ENCODE measurements around the gene MALAT1. TPM values are rescaled to one million over a fixed set of nuclear protein-coding genes. Genes with fewer than 3 reads are reported as not detected.
A peak's percentile ranks its signal among the peaks of the same experiment; 100 is the strongest.

The MALAT1 gene
- total and polyA plus RNA-seq, 2 of the 8 experiments (the other 6 are each of a cell fraction or from before 2014, with no cell fraction given) = 115 to 984 TPM

DNA sequence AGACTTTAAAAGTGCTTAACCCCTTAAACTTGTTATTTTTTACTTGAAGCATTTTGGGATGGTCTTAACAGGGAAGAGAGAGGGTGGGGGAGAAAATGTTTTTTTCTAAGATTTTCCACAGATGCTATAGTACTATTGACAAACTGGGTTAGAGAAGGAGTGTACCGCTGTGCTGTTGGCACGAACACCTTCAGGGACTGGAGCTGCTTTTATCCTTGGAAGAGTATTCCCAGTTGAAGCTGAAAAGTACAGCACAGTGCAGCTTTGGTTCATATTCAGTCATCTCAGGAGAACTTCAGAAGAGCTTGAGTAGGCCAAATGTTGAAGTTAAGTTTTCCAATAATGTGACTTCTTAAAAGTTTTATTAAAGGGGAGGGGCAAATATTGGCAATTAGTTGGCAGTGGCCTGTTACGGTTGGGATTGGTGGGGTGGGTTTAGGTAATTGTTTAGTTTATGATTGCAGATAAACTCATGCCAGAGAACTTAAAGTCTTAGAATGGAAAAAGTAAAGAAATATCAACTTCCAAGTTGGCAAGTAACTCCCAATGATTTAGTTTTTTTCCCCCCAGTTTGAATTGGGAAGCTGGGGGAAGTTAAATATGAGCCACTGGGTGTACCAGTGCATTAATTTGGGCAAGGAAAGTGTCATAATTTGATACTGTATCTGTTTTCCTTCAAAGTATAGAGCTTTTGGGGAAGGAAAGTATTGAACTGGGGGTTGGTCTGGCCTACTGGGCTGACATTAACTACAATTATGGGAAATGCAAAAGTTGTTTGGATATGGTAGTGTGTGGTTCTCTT lies 2.8 kb downstream of the MALAT1 start (continued):
- TF ChIP-seq CHD7 (IDR thresholded peaks at IDR 0.05; ENCODE audit: insufficient replicate concordance, low read length) (no peak), SIRT6 (IDR thresholded peaks at IDR 0.05; ENCODE audit: low read length) (peak; percentile 84), SAP30 (IDR thresholded peaks at IDR 0.05; ENCODE audit: insufficient read depth, insufficient replicate concordance, low read length) (peak; percentile 17), HDAC2 (IDR thresholded peaks at IDR 0.05; ENCODE audit: borderline replicate concordance in 1 of 2, low read depth in 2 of 2, low read length in 2 of 2) (no peak), SUZ12 (IDR thresholded peaks at IDR 0.05; ENCODE audit: low read length) (no peak), RFX5 (IDR thresholded peaks at IDR 0.05; ENCODE audit: borderline replicate concordance, low read depth, low read length) (no peak)
